HG02938 (cell line): ENCODE data around the gene CEP85L.
A peak's percentile ranks its signal among the peaks of the same experiment; 100 is the strongest.

Experiments
- ATAC-seq: cut with Tn5 transposase; IDR thresholded peaks from one replicate; pipeline ENCODE4 v1.9.1; 2021; ENCODE audit warnings: mild to moderate bottlenecking, moderate library complexity; ENCODE audit not compliant: unreplicated experiment

Gene CEP85L

DNA sequence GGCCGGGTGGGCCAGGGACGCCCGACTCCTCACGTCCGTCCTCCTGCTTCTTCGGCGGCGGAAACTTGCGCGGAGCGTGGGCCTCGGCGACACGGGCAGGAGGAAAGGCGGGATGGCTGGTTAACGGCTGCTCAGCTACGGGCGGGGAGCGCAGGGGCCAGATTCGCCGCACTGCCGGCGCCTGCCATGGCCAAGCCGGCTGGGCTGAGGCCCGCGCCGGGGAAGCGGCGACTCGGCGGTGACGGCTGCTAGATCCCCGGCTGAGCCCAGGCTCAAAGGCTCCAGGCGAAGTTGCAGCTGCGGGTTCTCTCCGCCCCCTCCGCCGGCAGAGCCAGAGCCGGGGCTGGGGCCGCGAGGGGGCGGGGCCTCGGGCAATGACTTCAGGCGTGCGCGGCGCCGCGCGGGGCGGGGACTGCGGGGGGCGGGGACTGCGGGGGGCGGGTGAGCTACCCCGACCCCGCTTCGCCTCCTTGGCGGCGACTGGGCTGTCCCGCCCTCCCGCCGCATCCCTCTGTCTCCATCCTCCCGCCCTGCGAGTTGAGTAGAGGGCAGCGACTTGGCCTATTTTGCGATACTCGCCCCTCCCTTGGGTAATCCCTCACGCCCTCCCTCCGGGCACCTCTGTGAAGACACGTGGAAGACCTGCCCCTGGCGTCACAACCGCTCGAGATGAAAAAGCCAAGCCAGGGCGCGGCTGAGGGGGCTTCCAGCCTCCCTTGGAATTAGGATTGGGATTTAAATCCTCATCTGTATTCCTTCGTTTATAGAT is at the start of gene CEP85L:
Gene CEP85L, minus strand, starts transcription at position 310 of the 769 bp plus-strand sequence. CDS start 322 bp downstream, outside the sequence.
- peak; percentile 77 for ATAC-seq

DNA sequence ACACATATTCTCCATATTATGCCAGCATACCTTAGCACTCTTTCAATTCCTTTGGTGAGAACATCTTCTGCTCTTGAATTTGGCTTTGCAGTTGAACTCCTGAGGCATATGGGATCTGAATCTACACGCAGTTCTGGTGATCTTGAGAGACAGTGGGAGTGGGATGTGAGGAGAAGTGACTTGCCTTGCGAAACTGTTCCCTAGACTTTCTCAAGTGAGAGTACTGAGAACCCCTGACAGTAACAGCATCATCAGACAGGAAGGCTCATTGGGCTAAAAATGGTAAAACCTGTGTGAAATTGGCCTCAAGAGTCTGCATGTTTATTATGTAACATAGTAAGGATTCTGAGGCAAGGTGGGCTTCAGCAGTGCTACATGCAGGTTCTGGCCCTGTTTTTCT is 49.1 kb upstream of the CEP85L start:
- ATAC-seq, result no peak

DNA sequence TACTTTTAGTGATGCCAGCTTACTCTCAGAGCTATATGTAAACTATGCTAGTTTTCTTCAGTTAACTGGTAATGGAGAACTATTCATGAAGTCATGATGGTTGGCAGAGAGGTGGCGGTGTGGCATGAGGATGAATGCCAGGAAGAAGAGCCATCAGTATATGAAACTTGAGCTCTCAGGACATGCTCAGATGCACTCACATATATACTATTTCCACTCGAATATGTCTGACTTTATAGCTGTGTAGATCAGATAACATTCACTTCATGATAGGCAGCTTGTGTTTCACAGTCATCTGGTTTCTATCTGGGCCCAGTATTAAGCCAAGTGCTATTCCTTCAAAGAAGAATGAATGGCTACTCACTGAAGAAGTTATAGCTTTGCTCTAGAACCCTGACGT is 46.2 kb upstream of the CEP85L start:
- ATAC-seq, result no peak

DNA sequence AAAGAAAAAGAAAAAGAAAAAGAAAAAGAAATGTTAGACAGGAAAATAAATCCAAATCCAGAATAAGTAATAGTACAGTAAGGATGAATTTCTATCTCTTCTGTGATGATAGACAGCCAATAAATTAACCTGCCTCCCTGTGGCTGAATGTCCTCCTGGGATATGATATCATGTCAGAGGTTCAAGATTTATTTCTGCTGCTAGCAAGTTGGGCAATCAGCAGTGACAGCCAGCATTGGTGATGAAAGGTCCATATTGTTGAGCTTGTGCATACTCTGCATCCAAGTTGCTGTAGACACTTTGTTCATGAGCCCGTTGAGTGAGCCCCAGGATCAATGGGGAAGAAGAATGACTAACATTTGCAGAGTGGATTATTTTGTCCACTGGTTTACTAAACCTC is 44.9 kb upstream of the CEP85L start:
- ATAC-seq, result no peak

DNA sequence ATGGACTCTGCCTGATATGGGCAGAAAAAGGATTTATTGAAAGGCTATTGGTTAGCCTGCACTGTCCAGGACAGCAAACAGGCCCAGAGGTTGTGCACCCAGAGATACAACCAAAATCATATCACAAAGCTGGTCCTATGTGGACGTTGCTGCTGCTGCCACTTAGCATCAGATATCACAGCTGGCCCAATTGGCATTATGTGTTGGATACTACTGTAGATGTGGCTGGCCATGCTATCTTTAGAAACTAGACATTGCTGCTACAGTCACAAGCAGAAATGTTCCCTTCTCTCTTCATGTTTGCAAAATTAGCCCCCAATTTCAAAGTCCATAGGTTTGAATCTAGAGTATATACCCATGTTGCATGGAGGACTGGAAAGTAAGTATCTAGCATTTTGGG is 42.2 kb upstream of the CEP85L start:
- no peak for ATAC-seq

DNA sequence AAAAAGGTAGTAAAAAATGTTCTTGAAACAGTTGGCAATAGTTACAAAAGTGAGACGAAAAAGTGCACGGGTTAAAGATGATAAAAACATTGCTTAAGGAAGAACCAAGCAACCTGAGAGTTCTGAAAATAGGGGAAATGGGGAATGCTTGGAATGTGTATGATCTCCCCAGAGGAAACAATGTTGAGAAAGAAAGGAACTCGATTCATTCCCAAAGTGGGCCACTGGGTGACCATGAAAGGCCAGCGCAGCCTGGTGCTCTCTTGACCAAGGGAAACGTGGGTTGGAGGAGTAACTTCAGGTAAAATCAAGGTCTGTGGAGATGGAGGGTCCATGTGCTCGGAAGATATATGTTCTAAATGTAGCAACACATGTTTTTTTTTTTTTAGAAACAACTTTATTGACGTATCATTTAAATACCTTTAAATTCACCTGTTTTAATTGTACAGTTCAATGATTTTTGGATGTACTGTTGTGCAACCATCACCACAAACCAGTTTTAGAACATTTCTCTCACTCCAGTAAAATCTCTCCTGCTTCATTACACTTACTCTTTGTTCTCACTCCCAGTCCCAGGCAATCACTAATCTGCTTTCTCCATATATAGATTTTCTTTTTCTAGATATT is 34.5 kb upstream of the CEP85L start:
- ATAC-seq, result no peak

DNA sequence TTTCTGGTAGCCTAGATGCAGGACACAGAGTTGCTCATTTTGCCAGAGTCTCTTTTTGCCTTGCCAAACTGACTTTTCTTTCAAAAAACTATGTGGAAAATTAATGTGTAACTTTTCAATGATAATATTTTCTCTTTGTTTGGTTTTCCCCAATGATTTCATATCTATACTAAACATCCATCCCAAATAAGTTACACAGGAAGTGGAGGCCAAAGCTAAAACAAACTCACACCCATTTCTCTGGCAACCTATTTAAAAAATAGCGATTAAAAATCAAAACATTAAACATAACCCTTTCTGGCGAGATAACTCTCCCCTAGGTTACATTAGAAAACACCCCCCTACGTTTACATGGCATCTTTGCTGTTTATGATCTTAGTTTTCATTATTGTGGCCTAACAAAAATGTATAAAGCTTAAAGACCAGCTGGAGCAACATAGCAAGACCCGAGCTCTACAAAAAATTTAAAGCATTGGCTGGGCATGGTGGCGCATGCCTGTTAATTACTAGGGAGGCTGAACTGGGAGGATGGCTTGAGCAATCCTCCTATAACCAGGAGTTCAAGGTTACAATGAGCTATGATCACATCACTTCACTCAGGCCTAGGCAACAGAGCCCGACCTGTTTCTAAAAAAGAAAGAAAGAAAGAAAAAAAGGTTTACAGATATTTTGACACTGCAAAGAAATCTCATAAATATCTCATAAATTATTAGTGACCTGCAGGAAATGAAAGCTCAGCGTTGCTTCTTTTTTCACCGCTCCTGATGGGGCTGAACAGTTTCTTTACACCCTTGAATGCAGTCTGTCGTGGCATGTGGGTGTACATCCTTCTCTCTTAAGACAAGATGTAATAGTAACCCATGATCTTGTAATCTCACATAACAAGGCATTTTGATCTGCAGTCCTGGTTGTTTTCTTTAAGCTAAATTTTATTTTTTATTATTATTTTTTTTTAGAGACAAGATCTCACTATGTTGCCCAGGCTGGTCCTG is 32.8 kb upstream of the CEP85L start:
- ATAC-seq, result no peak

DNA sequence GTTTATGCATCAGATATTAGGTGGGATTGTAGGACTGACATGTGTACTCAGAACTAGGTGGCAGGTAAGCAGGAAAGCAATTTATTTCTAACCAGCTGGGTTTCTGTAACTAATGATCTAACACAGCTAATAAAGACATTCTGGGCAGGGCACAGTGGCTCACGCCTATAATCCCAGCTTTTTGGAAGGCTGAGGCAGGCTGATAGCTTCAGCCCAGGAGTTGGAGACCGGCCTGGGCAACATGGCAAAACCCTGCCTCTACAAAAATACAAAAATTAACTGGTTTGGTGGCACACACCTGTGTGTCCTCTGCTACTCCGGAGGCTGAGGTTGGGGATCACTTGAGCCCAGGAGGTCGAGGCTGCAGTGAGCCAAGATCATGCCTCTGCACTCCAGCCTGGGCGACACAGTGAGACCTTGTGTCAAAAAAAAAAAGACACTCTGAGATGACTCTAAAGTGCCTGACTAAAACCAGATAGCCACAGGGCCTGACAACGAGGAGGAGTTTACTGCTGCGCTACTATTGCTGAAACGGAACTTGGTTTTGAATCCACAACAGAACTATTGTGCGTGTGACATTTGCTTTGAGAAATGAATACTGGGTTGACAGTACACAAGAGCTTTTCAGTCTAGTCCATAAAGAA is 29.2 kb upstream of the CEP85L start:
- no peak for ATAC-seq

DNA sequence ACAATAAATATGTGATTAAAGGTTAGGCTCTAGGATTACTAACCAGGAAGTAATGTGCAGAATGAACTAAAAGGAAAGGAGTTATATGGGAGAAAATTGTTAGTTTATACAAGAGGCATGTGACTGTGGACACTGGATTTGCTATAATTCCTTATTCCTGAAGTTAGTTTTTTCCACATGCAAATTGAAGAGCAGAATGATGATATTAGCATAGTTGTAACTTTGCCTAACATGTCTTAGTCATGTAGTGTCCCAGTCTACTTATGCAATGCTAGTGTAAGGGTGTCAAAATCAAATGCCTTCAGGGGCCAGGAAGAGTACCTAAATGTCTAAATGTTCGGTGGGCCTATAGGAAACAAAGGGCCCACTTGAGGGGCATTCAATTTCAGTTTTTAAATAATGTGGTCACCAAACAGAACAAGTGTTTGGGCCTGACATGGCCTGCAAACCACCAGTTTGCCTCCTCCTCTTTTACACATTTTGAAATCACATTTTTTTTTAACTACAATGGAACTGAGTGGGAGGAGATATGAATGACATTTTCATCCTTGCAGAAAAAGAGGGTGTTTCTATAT is 28.0 kb upstream of the CEP85L start:
- no peak for ATAC-seq

DNA sequence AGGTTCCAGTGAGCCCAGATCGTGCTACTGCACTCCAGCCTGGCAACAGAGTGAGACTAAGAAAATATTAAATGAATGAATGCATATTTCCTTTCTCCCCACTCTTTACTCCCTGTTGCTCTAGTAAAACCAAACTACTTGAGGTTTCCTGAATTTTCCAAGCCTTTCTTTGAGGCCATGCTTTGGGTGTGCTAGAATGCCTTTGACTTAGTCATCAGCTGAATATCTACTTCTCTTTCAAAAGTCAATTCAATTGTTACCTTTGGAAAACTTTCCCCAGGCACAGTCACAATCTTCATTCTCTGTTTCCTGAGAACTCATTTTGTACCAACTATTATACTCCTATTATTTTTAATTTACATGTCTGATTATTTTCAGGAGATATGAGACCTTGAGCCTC is 27.5 kb upstream of the CEP85L start:
- ATAC-seq, result no peak

DNA sequence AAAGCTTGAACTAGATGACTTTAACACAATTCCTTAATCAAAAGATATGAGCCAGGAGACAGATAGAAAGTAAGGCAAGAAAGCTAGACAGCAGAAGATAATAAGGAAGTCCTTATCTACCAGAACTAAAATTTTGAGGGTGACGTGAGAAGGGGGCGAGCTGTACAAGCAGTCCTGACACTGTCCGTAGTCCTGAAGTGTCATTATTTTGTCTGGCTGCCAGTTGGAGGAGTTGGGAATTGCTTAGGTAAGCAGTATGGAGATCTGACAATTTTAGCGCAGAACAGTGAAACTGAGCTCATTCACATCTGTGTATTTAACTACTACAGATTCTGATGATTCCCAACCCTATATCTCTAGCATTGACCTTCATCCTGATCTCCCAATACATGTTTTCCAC is 25.8 kb upstream of the CEP85L start:
- no peak for ATAC-seq

DNA sequence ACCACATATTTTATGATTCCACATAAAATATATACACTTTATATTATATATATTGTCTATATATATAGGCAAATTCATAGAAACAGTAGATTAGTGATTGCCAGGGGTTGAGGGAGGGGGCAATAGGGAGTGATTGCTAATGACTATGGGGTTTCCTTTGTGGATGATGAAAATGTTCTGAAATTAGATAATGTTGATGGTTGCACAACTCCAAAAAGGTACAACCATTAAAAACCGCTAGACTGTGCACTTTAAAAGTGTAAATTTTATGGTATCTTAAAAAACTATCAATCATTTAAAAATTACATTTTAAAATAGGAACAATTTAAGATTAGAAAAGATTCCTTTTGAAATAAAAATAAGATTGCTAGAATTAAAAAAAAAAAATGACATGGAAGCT is 23.8 kb upstream of the CEP85L start:
- no peak for ATAC-seq

DNA sequence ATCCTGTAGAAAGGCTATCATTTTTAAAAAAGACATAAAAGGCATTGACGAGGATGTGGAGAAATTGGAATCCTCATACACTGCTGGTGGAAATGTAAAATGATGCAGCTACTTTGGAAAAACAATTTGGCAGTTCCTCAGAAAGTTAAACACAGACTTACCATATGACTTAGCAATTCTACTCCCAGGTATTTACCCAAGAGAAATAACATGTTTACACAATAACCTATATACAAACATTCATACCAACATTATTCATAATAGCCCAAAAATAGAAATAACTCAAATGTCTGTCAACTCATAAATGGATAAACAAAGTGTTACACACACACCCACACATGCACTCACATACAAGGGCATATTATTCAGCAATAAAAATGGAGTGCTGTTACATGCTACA is 23.4 kb upstream of the CEP85L start:
- no peak for ATAC-seq

DNA sequence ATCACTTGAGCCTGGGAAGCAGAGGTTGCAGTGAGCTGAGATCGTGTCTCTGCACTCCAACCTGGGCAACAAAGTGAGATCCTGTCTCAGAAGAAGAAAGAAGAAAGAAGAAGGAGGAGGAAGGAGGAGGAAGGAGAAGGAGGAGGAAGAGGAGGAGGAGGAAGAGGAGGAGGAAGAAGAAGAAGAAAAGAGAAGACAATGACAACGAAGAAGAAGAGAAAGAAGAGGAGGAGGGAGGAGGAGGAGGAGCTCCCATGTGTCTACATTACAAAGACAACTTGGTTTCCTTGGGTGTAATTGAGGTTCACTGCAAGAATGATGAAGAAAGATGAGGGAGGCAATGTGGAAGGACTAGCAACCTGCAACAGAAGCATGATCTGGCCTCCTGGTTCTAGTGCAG is 21.3 kb upstream of the CEP85L start:
- ATAC-seq, result no peak

DNA sequence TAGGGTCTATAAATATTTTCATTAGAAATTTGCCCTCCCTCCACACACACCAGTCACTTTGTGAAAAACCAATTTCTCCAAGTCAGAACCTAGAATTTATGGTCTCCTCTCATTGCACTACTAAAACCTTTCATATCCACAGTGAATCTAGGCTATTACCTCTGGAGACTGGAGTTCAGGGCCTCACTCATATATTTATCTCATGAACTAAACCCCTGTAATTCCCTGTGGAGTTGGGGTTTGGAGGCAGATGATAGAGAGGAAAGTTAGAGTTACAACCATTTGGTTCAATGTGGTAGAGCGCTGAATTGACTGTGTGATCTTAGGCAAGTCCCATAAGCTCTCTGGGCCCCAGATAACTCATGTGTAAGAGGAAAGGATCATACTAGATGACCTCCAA is 18.2 kb upstream of the CEP85L start:
- ATAC-seq, result no peak

DNA sequence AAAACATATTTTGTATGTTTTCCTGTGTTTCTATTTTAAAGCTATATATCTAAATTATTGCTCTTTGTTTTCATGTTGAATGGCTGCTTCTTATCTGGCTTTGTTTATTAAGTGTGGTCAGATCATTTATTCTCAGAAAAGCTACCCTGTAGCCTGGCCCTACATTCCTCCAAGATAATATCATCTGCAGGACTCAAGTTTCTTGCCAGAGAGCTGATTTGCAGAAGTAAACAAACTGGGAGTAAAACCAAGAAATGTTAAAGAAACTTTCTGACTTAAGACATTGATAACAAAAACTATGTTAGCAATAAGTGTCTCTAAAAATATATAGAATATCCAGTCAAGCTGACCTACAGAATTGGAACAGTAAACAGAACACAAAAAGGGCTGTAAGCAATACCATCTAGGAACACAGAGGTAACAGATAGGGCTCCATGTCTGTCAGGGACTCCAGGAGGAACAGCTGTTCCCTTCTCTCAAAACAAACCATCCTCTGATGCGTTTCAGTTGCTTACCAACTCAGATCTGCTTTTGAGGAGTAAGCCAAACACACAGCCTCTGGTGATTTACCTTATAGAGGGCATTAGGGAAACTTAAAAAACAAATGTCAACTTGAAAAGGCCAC is 17.5 kb upstream of the CEP85L start:
- no peak for ATAC-seq

DNA sequence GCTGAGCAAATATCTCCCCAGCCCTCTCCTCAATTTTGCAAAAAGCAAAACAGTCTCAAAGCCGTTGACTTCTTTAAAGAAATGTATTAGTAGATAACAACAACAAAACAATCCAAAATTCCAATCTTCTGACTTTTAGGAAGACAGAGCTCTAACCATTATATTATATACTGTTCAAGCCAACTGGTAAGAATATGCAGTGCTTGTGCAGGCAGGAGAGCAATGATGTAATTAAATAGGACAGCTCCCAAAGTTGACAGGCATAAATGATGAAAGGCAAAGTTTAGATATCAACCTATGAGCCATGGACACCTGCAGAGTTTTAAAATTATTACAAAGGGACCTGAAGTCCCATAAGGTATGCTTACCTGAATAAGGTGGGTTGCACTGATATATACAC is 16.6 kb upstream of the CEP85L start:
- no peak for ATAC-seq

DNA sequence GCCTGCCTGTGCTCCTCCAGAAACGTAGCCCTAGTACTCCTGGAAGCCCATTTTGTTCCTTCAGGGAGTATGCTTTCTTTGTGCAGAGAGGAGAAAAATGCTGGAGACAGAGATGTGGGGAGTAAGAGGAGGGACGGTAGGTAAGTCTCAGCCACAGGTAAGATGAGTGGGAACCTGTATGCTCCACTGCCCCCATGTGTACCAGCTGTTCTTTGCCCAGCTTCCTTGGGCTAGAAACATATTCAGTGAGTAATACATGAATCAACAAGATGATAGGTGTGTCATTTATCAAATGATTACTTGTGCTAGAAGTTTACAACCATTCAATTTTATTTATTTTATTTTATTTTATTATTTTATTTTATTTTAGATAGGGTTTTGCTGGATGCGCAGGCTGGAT is 13.6 kb upstream of the CEP85L start:
- peak; percentile 24 for ATAC-seq

DNA sequence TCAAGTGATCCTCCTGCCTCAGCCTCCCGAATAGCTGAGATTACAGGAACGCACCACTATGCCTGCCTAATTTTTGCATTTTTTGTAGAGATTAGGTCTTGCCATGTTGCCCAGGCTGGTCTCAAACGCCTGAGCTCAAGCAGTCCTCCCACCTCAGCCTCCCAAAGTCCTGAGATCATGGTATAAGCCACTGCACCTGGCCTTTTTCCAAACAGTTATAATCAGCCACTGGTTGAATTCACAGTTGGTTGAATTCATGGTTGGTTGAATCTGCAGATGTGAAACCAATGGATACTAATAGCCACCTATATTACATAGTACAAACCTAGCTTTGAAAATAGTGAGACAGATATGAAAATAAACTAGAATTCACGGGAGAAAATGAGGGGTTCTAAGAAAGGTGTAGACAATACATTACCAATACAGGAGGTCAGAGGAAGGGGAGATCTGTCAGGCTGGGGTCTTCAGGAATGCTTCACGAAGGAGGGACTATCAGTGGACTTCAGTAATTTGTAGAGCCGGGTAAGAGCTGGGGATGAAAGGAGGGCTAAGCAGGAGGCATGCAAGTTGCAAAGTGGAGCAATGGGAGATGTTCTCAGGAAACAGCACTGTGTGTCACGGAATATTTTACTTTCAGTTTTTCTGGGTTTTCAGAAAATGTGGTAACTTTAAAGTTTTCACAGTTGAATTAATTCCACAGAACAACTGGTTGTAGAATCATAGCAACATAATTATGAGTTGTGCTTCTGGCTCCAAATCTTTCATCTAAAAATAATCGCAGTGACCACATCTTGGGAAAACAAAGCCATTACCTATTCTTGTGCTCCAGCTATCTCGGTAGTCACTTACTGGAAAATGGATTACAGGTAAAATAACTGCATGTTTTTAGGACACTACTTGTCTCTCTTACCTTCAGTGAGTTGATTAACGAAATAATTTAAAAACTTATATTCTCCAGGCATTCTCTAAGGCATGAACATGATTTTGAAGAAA is 12.9 kb upstream of the CEP85L start:
- ATAC-seq, result peak; percentile 49
